Activated T-helper 1 cell treated with anti-CD3 and anti-CD28 coated beads, Interleukin-12 subunit alpha, Interleukin-12 subunit beta, Interleukin-2, Interleukin-4 antibody, amounts not matched to agents 30 ng/mL and 10 ng/mL and 1 ng/mL, durations not matched to agents 14 hours and 24 hours and 36 hours (primary cell): ENCODE data around the gene GLT8D2. TPM values are rescaled to one million over a fixed set of nuclear protein-coding genes. Genes with fewer than 3 reads are reported as not detected.
A peak's percentile ranks its signal among the peaks of the same experiment; 100 is the strongest.

Source experiments
- DNase-seq: peaks from one replicate; pipeline ENCODE4 v3.0.0; 2021; ENCODE audit warnings: low spot score
- H3K27ac Mint-ChIP-seq: one replicate; pipeline ENCODE4 v1.8.0; 2021; ENCODE audit warnings: mild to moderate bottlenecking, mixed read lengths
- H3K27me3 Mint-ChIP-seq: one replicate; pipeline ENCODE4 v1.8.0; 2022; ENCODE audit warnings: mild to moderate bottlenecking, moderate library complexity, mixed read lengths; ENCODE audit not compliant: insufficient read depth
- H3K36me3 Mint-ChIP-seq: one replicate; pipeline ENCODE4 v1.8.0; 2021; ENCODE audit warnings: low read depth, mixed read lengths
- H3K4me1 Mint-ChIP-seq: one replicate; pipeline ENCODE4 v1.8.0; 2021; ENCODE audit warnings: low read depth, mixed read lengths
- H3K4me3 Mint-ChIP-seq: one replicate; pipeline ENCODE4 v1.8.0; 2021; ENCODE audit warnings: mild to moderate bottlenecking, moderate library complexity, mixed read lengths
- H3K9me3 Mint-ChIP-seq: one replicate; pipeline ENCODE4 v1.8.0; 2021; ENCODE audit warnings: mixed read lengths
- intact Hi-C: fragments of 100-400 bp; cut with micrococcal nuclease; formaldehyde crosslinking; loops from one replicate; pipeline ENCODE4 v1.15.1; 2024
- total RNA-seq: library from RNA; stranded (reverse); gene quantifications from 2 replicates; pipeline ENCODE4 v1.2.3, GENCODE V29; 2022

GLT8D2 gene
- total RNA-seq, 1 donor from 2014 or later, result 0.13 TPM

- H3K36me3 Mint-ChIP-seq, result peaks cover 14% of the 10 kb centered on the region
- H3K9me3 Mint-ChIP-seq, result no peaks in the 10 kb centered on the region
- H3K4me1 Mint-ChIP-seq, result peaks cover 36% of the 10 kb centered on the region
- peak; percentile 88 for DNase-seq
- intact Hi-C loops, result loop anchor here (1.0 to 5.0 kb wide), 10 partner anchors 20 to 1267 kb away; partner anchors contain the start of genes C12orf75, HSP90B1, NFYB and NT5DC3
- peaks cover 24% of the 10 kb centered on the region for H3K27me3 Mint-ChIP-seq
- H3K27ac Mint-ChIP-seq, result peak within 1 kb of the TSS; percentile 86
- H3K4me3 Mint-ChIP-seq, result peak within 1 kb of the TSS; percentile 95
Measured at GRCh38 chr12:104064031-104064841, 14.2 kb upstream of the GLT8D2 start, which contains the start of gene HCFC2. HCFC2 (plus strand) TSS chr12:104064531; CDS start chr12:104064561, 30 bp downstream.

GRCh38 chr12:104063712-104064030 lies 13.7 kb upstream of the GLT8D2 start:
- peaks cover 25% of the 10 kb centered on the region for H3K27me3 Mint-ChIP-seq
- no peaks in the 10 kb centered on the region for H3K9me3 Mint-ChIP-seq
- H3K27ac Mint-ChIP-seq, result peak overlapping the region; percentile 86
- intact Hi-C loops, result loop anchor here (1.0 to 5.0 kb wide), 10 partner anchors 21 to 1267 kb away; partner anchors contain the start of genes C12orf75, HSP90B1, NFYB and NT5DC3
- peak overlapping the region; percentile 95 for H3K4me3 Mint-ChIP-seq
- no peak for DNase-seq
- H3K4me1 Mint-ChIP-seq, result peaks cover 36% of the 10 kb centered on the region
- peaks cover 14% of the 10 kb centered on the region for H3K36me3 Mint-ChIP-seq

- Mint-ChIP-seq H3K4me3 (no peak overlapping the region), H3K36me3 (peaks cover 5% of the 10 kb centered on the region)
Measured at GRCh38 chr12:104060791-104061190, 10.8 kb upstream of the GLT8D2 start.

GRCh38 chr12:104059963-104060362 lies 10.0 kb upstream of the GLT8D2 start:
- Mint-ChIP-seq H3K9me3 (no peaks in the 10 kb centered on the region), H3K4me1 (peaks cover 19% of the 10 kb centered on the region), H3K36me3 (no peaks in the 10 kb centered on the region), H3K4me3 (no peak overlapping the region), H3K27ac (no peak overlapping the region), H3K27me3 (peaks cover 42% of the 10 kb centered on the region)
- intact Hi-C loops, result loop anchor here (5.0 kb wide), 2 partner anchors 183 to 1047 kb away; partner anchors contain the start of gene WASHC4
- no peak for DNase-seq

More at GRCh38 chr12:104060791-104061190, 10.8 kb upstream of the GLT8D2 start:
- intact Hi-C loops, result loop anchor here (5.0 kb wide), 2 partner anchors 183 to 1047 kb away; partner anchors contain the start of gene WASHC4
- Mint-ChIP-seq H3K27me3 (peaks cover 41% of the 10 kb centered on the region), H3K27ac (no peak overlapping the region), H3K4me1 (peaks cover 27% of the 10 kb centered on the region), H3K9me3 (no peaks in the 10 kb centered on the region)
- no peak for DNase-seq

GRCh38 chr12:104058802-104059201 lies 8.8 kb upstream of the GLT8D2 start:
- intact Hi-C loops, result no loop called here
- Mint-ChIP-seq H3K36me3 (no peaks in the 10 kb centered on the region), H3K27me3 (peaks cover 51% of the 10 kb centered on the region), H3K4me3 (no peak overlapping the region), H3K27ac (no peak overlapping the region), H3K9me3 (no peaks in the 10 kb centered on the region), H3K4me1 (peaks cover 17% of the 10 kb centered on the region)
- DNase-seq, result no peak

GRCh38 chr12:104057771-104058197 lies 7.8 kb upstream of the GLT8D2 start:
- Mint-ChIP-seq H3K36me3 (no peaks in the 10 kb centered on the region), H3K4me1 (peaks cover 8% of the 10 kb centered on the region), H3K4me3 (no peak overlapping the region), H3K27me3 (peaks cover 54% of the 10 kb centered on the region), H3K27ac (no peak overlapping the region), H3K9me3 (no peaks in the 10 kb centered on the region)
- intact Hi-C loops, result loop anchor here (1.0 kb wide), 1 partner anchor 52 kb away; no protein-coding TSS in a partner anchor
- DNase-seq, result no peak

GRCh38 chr12:104056419-104056972 lies 6.5 kb upstream of the GLT8D2 start:
- H3K4me1 Mint-ChIP-seq, result peaks cover 8% of the 10 kb centered on the region
- no peak overlapping the region for H3K4me3 Mint-ChIP-seq
- H3K27me3 Mint-ChIP-seq, result peaks cover 57% of the 10 kb centered on the region
- no peak for DNase-seq
- intact Hi-C loops, result no loop called here
- H3K36me3 Mint-ChIP-seq, result no peaks in the 10 kb centered on the region
- H3K27ac Mint-ChIP-seq, result no peak overlapping the region
- no peaks in the 10 kb centered on the region for H3K9me3 Mint-ChIP-seq

- Mint-ChIP-seq H3K36me3 (no peaks in the 10 kb centered on the region), H3K4me1 (peaks cover 8% of the 10 kb centered on the region), H3K27ac (no peak overlapping the region), H3K27me3 (peaks cover 56% of the 10 kb centered on the region), H3K9me3 (no peaks in the 10 kb centered on the region), H3K4me3 (no peak overlapping the region)
- no peak for DNase-seq
- intact Hi-C loops, result no loop called here
Measured at GRCh38 chr12:104055686-104056388, 5.8 kb upstream of the GLT8D2 start.

GRCh38 chr12:104054681-104055346 lies 4.8 kb upstream of the GLT8D2 start:
- Mint-ChIP-seq H3K27me3 (peaks cover 56% of the 10 kb centered on the region), H3K36me3 (no peaks in the 10 kb centered on the region), H3K4me3 (no peak overlapping the region), H3K4me1 (peaks cover 7% of the 10 kb centered on the region), H3K9me3 (no peaks in the 10 kb centered on the region), H3K27ac (no peak overlapping the region)
- intact Hi-C loops, result no loop called here
- no peak for DNase-seq

GRCh38 chr12:104050436-104050835 lies 449 bp upstream of the GLT8D2 start:
- Mint-ChIP-seq H3K27me3 (peaks cover 53% of the 10 kb centered on the region), H3K4me1 (peaks cover 7% of the 10 kb centered on the region), H3K36me3 (no peaks in the 10 kb centered on the region), H3K27ac (no peak overlapping the region), H3K4me3 (no peak overlapping the region), H3K9me3 (no peaks in the 10 kb centered on the region)
- DNase-seq, result no peak
- intact Hi-C loops, result no loop called here

GRCh38 chr12:104049278-104049902 lies 597 bp downstream of the GLT8D2 start:
- Mint-ChIP-seq H3K9me3 (no peaks in the 10 kb centered on the region), H3K4me1 (peaks cover 7% of the 10 kb centered on the region), H3K36me3 (no peaks in the 10 kb centered on the region), H3K4me3 (no peak overlapping the region), H3K27me3 (peaks cover 46% of the 10 kb centered on the region), H3K27ac (no peak overlapping the region)
- no peak for DNase-seq
- intact Hi-C loops, result no loop called here

- Mint-ChIP-seq H3K9me3 (no peaks in the 10 kb centered on the region), H3K27ac (no peak overlapping the region), H3K4me1 (peaks cover 7% of the 10 kb centered on the region), H3K27me3 (peaks cover 46% of the 10 kb centered on the region), H3K4me3 (no peak overlapping the region), H3K36me3 (no peaks in the 10 kb centered on the region)
- intact Hi-C loops, result no loop called here
- no peak for DNase-seq
Measured at GRCh38 chr12:104048811-104049210, 1.2 kb downstream of the GLT8D2 start.
